HG03103 (cell line): ENCODE data around the gene CHD5.
"Not testable (repeated sequence)": the region's sequence is repeated elsewhere in the genome, so short reads cannot be mapped to it uniquely, and the experiment has no call there.

Experiments
- ATAC-seq: cut with Tn5 transposase; IDR thresholded peaks from one replicate; pipeline ENCODE4 v1.9.1; 2021; ENCODE audit warnings: low read depth; ENCODE audit not compliant: unreplicated experiment

CHD5 gene

DNA sequence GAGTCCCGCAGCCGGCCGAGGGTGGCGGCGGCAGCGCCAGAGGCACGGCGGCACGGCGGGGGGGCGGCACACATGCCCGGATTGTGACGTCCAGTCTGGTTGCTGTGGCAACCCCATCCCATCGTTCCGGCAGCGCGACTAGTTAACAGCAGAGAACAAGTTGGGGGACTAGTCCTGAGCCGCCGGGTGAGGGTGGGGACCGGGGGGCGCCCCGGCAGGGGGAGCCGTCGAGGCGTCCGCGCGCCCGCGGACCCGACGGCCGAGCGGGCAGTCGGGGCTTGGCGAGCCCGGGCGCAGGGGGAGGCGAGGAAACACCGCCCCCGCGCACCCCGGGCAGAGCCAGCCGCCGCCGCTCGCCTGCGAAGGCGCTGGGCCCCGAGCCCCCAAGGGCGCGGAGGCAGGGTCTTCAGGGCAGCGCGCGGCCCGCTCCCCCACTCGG lies at the start of gene CHD5:
Gene CHD5 (minus strand): TSS at position 54 of the 439 bp plus-strand sequence. CDS start 298 bp downstream, outside the sequence.
- no peak for ATAC-seq

DNA sequence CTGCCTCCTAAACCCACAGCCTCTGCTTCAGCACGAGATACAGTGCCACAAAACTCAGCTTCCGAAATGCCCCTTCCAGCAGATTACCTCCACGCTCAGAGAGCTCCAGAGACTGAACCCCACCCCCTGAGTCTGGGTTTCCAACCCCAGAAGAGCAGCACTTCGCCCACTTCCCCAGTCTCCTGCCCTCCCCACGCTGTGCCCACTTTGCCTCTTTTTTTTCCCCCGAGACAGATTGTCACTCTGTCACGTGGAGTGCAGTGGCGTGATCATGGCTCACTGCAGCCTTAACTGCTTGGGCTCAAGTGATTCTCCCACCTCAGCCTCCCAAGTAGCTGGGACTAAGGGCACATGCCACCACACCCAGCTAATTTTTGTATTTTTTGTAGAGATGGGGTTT lies 45.5 kb upstream of the CHD5 start:
- ATAC-seq = no peak

DNA sequence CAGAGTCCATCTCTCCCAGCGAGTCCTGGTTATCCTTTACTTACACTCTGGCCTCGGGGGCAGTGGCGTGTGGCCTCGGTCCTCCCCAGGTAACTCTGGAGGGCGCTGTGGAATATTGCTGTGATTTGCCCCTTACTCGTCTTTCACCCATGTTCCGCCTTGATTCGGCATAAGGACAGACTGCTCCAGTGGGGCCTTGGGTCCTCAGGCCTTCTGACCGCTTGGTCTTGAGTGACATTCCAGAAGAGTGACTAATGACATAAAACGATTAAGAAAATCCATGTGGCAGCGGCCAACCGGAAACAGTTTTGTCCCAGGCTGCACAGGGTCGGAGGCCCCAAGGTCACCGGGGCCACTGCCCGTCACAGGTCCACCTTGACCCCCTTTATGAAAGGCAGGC lies 44.6 kb upstream of the CHD5 start:
- no peak for ATAC-seq

DNA sequence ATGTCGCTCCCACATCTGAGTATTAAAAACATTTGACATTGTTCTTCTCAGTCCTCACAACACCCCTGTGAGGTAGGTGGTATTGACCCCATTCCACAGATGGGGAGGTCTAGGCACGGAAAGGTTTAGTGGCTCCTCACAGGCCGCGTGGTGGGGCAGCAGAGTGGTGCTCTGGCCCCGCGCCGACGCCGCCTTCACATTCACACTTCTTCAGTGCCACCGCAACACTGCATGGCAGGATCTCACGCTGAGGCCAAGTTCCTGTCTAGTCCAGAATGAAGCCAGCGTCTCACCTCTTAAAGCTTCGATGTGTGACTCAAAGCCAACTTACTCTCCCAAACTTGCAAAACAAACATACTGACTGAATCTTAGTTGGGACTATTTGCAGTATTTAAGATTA lies 43.5 kb upstream of the CHD5 start:
- ATAC-seq = no peak

DNA sequence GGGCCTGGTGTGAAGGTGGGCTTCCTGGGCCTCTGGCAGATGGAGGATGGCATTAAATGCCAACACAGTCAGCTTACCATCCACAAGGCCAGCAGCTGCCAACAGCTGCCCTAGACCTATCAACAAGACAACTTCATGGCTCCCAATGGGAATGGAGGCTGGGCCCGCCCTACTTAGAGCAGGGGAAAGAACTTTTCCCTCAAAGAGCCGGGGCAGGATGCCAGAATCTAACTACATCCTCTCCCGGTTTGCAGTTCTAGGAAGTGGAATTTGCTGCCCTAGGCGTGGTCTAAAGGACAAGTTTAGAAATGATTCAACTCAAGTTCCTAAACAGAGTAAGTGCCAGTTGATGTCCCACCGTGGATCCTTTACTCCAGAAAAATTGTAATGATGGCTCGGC lies 42.5 kb upstream of the CHD5 start:
- no peak for ATAC-seq

DNA sequence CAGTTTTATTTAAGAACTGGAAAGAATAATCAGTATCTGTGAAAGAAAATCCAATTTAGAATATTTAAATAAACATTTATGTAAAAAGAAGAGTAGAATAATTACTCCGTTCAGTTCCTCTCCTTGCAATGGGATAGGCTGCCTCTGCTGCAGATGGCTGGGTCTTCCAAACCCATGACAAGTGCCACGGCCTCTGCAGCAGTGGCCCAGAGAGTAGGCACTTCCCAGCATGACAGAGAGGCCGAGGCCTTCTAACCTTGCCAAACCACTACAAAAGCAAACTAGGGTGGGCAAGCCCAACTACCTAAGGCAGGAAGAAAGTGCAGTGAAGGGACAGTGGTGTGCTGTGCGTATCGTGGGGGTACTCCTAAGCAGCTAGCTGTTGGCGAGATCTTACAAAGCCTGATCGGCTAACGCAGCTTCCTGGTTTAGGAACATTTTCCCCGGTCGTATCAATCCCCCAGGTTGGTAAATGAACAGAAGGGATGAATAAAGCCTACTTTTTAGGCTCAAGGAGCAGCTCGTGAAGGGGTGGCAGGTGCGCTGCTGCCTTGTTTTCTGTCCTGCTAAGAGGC lies 41.2 kb upstream of the CHD5 start:
- ATAC-seq = no peak

DNA sequence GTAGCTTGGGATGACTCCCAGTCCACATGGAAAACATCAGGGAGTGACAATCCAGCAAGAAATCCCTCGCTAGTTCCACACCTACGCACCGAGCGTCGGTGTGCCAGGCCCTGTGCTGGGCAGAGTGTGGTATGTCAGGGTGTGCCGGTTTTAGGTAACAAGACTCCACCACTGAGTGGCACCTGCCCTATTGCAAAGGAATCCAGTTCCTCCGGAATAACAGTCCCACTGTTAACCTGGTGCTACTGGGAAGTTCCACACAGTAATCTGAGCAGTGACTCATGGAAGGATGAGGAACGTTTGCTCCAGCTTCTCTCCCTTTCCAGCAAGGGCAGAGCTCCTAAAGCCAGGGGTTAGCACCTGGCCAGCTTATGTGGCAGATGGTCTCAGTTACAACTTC lies 40.1 kb upstream of the CHD5 start:
- no peak for ATAC-seq

DNA sequence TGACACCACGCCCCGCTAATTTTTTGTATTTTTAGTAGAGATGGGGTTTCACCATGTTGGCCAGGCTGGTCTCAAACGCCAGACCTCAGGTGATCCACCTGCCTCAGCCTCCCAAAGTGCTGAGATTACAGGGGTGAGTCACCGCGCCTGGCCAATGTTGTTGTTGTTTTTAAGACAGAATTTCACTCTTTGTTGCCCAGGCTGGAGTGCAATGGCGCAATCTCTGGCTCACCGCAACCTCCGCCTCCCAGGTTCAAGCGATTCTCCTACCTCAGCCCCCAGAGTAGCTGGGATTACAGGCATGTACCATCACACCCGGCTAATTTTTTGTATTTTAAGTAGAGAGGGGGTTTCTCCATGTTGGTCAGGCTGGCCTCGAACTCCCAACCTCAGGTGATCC lies 39.5 kb upstream of the CHD5 start:
- not testable (repeated sequence) for ATAC-seq

DNA sequence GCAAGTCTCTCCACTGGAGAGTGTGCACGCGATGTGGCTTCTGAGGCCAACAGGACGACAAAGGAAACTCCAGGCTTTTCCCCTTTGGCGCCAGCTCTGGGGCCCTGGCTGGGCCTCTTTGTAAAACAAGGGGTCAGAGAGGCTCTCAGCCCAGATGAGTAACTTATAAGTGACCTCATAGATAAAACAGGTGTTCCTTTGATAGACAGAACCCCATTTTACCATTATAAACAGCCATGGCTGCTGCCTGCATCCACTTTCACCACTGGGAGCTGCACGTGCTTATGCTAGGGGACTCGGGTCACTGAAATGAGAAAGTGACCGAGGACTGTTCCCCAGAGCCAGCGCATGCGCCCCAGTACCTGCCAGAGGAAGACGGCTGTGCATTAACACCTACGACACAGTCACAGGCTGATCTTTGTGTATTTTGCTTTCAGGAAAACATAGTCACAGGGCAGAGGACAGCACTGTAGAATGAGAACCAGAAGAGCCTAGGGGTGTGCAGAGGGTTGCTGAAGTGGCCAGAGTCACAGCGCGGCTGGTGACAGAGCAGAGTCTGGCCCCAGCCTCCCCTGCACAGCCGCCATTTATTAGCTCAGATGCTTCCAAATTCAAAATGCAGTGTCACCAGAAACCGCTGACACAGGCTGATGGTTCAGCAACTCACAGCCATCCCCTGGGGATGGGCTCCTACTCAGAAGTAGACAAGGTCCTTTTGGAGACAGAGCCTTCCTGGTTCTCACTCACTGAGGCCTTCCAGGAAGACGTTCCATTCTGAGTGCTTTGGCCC lies 38.4 kb upstream of the CHD5 start:
- ATAC-seq = no peak

DNA sequence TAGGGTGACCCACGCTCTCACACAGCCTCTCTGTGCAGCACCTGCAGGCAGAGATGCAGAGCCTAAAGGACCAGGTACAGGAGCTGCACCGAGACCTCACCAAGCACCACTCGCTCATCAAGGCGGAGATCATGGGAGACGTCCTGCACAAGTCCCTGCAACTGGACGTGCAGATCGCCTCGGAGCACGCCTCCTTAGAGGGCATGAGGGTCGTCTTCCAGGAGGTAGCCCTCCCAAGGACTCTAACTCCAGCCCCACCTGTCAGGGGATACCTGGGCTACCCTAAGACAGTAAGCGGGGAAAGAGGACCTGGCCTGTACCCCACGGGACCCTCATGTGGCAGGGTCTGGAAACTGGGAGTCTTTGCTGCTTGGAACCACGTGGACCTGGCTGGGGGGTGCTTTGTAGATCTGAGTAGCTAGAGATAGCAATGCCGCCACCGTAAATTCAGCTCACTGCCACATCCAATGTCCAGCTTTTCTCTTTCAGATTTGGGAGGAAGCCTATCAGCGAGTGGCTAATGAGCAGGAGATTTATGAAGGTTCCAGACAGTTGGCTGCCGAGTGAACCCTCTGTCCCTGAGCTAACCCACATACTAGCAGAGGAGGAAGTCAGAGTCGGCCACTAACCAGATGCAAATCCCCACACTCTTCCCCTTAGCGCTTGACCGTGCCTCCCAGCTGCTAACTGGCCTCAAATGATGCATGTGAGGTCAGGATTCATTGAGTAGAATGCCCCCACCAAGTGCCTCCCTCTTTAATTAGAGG lies 32.3 kb upstream of the CHD5 start:
- no peak for ATAC-seq

DNA sequence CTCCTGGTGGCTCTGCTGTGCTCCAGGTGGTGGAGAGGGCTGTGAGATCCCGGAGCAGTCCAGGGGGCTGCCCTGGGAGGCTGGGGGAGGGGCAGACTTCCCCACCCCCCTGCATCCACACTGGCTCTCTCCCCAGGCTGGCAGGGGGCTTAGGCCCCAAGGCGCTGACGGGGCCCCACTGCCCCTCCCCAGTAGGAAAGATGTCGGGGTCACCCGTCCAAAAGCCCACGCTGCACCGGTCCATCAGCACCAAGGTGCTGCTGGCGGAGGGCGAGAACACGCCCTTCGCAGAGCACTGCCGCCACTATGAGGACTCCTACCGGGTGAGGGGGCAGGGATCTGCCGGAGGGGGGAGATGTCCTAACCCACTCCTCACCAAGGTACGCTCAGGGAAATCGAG lies 31.6 kb upstream of the CHD5 start:
- no peak for ATAC-seq

DNA sequence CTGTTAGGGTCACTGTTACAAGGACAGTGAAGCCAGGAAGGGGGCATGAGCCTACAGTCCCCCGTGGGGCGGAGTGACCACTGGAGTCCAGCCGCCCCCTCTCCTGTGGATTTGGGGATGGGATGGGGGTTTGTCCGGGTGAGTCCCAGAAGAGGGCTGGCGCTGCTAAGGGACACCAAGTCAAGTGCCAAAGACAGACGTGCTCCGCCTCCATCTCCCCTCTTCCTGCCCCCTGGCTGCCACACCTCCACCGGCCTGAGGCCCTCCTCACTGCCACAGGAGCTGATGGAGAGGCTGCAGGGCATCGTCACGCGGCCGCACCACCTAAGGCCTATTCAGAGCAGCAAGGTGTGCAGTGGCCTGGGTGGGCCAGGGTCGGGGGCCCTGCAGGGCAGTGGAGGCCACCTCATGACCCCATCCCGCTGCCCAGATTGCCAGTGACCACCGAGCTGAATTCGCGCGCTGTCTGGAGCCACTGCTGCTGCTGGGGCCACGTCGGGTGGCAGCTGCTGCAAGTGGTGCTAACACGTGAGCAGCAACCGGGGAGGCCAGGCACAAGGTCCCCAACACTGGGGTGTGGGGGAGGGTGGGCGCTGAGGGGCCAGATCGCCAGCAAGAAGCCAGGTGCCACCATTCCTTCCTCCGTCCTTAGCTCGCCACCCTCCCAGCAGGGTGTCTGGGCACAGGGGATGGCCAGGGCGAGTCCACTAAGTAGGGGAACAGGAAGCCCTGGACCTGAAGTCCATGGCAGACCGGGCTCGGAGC lies 30.7 kb upstream of the CHD5 start:
- ATAC-seq = no peak

DNA sequence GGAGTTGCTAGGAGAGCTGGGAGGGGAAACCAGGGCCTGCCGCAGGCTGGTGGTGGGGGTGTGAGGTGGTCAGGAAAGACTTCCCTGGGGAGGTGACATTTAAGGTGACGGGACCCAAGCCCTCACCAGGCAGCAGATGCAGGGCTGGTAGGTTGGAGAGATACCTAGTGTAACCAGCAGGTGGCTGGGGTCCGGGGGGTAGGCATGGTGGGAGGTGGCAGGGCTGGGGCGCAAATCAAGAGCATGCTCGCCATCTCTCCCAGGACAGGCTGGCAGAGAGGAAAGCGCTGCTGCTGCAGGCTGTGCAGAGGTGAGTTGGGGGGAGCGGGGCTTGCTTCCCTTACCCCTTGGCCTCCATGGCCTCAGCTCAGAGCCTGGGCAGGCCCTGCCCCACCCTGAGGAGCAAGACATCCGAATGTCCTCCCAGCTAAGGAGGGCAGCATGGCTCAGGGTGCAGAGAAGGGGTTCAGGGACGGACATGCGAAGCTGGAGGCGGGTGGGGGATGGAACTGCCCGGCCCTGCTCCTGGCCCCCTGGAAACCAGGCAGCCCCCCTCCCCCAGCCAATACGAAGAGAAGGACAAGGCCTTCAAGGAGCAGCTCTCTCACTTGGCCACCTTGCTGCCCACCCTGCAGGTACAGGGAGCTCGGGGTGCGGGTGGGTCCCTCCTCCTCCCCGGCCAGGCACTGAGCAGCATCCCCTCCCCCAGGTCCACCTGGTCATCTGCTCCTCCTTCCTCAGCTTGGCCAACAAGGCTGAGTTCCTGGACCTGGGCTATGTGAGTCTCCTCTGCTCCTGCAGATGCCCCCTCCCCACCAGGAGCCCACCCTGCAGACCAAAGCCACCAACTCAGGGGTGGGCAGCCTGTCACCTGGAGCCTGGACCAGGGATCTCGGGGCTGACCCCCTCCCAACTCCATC lies 29.8 kb upstream of the CHD5 start:
- no peak for ATAC-seq

DNA sequence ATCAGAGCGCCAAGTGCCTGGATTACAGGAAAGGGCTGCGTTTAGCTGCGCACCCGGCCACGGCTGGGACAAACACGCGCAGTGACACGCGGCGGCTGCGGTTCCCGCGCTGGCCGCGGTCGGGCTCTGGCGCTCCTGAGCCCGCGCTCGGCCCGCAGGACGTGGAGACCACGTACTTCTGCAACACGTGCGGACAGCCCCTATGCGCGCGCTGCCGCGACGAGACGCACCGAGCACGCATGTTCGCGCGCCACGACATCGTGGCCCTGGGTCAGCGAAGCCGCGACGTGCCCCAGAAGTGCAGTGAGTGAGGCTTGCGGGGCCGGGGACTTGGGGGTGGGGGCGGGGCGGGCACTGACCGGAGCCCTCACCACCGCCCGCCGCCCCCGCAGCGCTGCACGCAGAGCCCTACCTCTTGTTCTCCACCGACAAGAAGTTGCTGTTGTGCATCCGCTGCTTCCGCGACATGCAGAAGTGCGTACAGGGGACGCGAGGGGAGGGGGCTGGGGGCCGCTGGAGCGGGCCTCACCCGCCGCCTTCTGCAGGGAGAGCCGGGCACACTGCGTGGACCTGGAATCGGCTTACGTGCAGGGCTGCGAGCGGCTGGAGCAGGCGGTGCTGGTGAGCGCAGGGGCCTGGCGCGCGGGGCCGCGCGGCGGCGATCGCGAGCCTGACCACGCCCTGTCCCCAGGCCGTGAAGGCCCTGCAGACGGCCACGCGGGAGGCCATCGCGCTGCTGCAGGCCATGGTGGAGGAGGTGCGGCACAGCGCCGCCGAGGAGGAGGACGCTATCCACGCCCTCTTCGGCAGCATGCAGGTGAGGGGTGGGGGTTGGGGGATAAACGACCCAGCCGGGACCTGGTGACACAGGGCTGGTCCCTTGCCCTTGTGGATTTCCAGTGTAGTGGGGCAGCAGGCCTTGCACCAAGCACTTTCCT lies 28.9 kb upstream of the CHD5 start:
- no peak for ATAC-seq

DNA sequence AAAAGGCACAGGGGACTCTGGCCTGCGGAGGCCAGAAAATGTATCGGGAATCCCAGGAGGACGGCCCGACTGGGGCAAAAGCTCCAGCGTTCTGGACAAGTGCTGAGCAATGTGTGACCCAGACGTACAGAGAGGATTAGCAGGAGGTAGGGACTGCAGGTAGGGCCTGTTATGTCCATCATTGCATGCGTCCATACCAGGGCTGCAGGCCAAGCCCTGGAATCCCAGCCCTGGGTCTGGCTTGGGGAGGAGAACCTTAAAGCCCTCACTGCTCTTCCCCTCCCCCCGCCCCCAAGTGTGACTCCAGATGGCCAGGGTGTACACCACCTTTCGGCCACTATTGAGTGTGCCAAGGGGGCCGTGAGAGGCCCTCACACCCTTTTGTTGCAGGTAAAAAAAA lies 27.8 kb upstream of the CHD5 start:
- no peak for ATAC-seq

DNA sequence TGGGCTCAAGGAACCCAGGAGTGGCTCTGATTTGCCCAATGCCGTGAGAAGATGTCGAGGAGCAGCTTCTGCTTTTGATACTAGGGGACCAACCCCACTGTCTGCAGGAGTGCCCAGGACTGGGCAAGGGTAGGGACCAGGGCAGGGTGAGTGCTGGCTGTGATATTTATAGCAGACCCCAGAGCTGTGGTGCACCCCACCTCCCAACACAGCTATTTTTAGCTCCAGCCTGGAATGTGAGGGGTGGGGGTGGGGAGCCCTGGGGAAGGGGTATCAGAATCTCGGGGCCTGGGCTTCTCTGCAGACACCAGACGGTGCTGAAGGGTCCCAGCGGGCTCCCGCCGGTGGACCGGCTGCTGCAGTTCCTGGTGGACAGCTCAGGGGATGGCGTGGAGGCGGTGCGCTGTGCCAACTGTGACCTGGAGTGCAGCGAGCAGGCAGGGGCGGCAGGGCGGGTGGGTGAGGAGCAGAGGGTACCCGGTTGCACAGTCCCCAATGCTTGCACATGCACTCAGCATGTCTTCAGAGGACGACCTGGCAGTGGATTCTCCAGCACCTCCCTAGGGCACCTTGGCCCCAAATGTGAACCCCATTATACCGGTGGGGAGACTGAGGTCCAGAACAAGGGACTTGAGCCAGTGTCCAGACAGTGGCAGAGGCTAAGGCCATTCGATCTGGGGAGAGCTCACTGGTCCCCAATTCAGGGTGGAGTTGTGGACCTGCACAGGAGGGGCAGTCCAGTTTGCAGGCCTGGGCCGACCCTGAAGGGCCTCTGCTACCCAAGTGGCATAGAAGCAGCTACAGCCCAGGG lies 27.2 kb upstream of the CHD5 start:
- ATAC-seq = no peak

DNA sequence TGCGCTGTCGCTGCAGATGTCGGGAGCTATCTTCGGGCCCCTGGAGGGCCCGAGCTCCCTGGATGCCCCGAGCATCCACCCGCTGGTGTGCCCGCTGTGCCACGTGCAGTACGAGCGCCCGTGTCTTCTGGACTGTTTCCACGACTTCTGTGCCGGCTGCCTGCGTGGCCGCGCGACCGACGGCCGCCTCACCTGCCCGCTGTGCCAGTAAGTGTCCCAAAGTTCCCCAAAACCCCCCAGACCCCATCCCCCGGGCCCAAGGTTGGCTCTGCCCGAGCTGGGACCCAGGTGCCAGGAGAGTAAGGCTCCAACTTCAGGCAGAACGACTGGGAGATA lies 26.4 kb upstream of the CHD5 start:
- ATAC-seq = no peak

DNA sequence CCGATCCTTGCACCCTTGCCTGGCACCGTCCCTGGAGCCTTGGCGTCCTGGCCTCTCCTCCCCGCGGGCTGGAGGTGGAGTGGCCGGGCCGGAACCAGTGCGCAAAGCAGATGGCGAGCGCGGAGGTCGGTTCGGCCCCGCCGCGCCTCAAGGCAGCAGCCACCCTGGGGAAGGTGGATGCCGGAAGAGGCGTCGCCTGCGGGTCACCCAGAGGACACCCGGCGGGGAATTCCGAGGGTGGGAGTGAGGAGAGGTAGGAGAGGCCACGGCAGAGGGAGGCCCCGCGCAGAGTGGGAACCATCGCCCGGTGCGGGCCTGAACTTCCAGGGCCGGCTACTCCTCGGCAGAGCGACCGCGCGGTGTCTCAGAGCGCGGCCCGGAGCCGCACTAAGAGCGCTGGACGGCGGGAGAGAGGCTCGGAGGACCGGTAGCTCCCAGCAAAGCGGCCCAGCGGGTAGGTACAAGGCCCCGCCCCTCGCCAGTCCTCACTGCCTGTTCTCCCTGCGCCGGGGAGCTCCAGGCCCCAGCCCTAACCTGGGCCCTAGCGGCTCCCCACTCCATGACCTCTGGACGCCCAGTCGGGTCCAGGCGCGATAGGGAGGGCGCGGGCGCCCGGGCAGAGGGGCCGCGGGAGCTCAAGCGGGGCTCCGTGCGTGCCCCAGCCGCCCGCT lies 25.9 kb upstream of the CHD5 start, which contains the start of gene RNF207:
Gene RNF207 (plus strand): TSS at position 271 of the 671 bp plus-strand sequence. CDS start 417 bp downstream, outside the sequence.
- ATAC-seq = peak; percentile 45
